NOMO-1 (cell line): Measurements from ENCODE around the gene DGCR6L.
"Not testable (repeated sequence)": the region's sequence is repeated elsewhere in the genome, so short reads cannot be mapped to it uniquely, and the experiment has no call there.

Source experiments
- DNase-seq, 2 experiments: peaks; one replicate each; lab custom pipeline; 2025; ENCODE audit not compliant: unreplicated experiment in 2 of 2; lab: John Stamatoyannopoulos, UW

DGCR6L gene

GRCh38 chr22:20328569-20328930, 8.7 kb upstream of the DGCR6L start:
- DNase-seq: not testable (repeated sequence)

GRCh38 chr22:20325996-20326395, 6.1 kb upstream of the DGCR6L start:
- DNase-seq: not testable (repeated sequence)

- DNase-seq: no peak
Observed at GRCh38 chr22:20324139-20324516, 4.3 kb upstream of the DGCR6L start.

- not testable (repeated sequence) for DNase-seq
Observed at GRCh38 chr22:20321552-20322211, 1.8 kb upstream of the DGCR6L start.

GRCh38 chr22:20320659-20321551, 1.0 kb upstream of the DGCR6L start:
- DNase-seq: not testable (repeated sequence)

GRCh38 chr22:20319041-20319744, 667 bp downstream of the DGCR6L start:
- DNase-seq: no peak

- peak; percentile 8 to 10 for DNase-seq
Observed at GRCh38 chr22:20318043-20318688, 1.7 kb downstream of the DGCR6L start.

GRCh38 chr22:20317402-20318042, 2.3 kb downstream of the DGCR6L start:
- not testable (repeated sequence) for DNase-seq

GRCh38 chr22:20316844-20317401, 2.9 kb downstream of the DGCR6L start:
- no peak for DNase-seq

- DNase-seq: no peak
Observed at GRCh38 chr22:20316217-20316843, 3.5 kb downstream of the DGCR6L start.

GRCh38 chr22:20315337-20316216, 4.3 kb downstream of the DGCR6L start:
- no peak for DNase-seq

GRCh38 chr22:20314741-20315336, 5.0 kb downstream of the DGCR6L start:
- not testable (repeated sequence) for DNase-seq

- not testable (repeated sequence) for DNase-seq
Observed at GRCh38 chr22:20314206-20314605, 5.7 kb downstream of the DGCR6L start.

- DNase-seq: not testable (repeated sequence)
Observed at GRCh38 chr22:20313306-20314077, 6.4 kb downstream of the DGCR6L start.

GRCh38 chr22:20312396-20313191, 7.3 kb downstream of the DGCR6L start:
- DNase-seq: no peak

GRCh38 chr22:20311249-20312062, 8.4 kb downstream of the DGCR6L start:
- not testable (repeated sequence) for DNase-seq
